GM23248 (cell line): ENCODE data around the gene ZDHHC13.

Experiments used
- EZH2 ChIP-seq: fragments of 200-600 bp; sonication (generic); IDR thresholded peaks from 2 replicates; pipeline ENCODE4 v1.6.1; 2018; ENCODE audit warnings: antibody characterized with exemption, mild to moderate bottlenecking; ENCODE audit not compliant: insufficient read depth, poor library complexity, severe bottlenecking
- EZH2phosphoT487 ChIP-seq: fragments of 200-600 bp; sonication (generic); IDR thresholded peaks from 2 replicates; pipeline ENCODE4 v1.6.1; 2018; ENCODE audit warnings: antibody characterized with exemption, moderate library complexity, mild to moderate bottlenecking, low read depth; ENCODE audit not compliant: insufficient read depth

DNA sequence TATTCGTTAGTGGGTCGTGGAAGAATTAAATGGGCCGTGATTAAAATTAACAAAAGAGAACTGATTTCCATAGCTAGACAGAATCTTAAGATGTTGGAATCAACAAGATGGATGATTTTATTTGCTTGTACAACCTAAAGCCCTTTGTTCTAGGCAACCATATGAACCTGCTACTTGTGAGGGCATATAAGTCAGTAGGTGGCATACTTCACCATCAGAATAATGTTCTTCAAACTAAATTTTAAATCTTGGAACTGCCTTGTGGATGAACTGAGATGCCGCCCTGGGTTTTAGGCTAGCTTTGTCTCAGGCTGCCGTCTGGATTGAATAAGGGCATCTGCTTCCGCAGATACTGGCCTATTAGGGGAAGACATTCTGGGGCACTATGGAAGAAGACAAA is 43.9 kb downstream of the ZDHHC13 start:
- TF ChIP-seq EZH2phosphoT487 (no peak), EZH2 (no peak)
